GM12878 (cell line): ENCODE measurements around the gene BTG2. TPM values are rescaled to one million over a fixed set of nuclear protein-coding genes. Genes with fewer than 3 reads are reported as not detected.

Source experiments
- CEBPZ ChIP-seq: fragments of 150-350 bp; IDR thresholded peaks from 2 replicates; pipeline ENCODE4 v1.6.1; 2016; ENCODE audit warnings: low read depth, low read length
- polyA plus RNA-seq, 11 experiments: library from polyadenylated mRNA; depleted of rRNA in 4 of 11; unstranded in 6 of 11; stranded (reverse) in 5 of 11; fragments of >200 nt; fragmentation: Nextera tagmentation in 4 of 11; fragmentation: Illumina TruSeq in 1 of 11; extraction: Ambion mirVana in 4 of 11; extraction: Trizol in 1 of 11; gene quantifications; 1 replicate in 1 of 11; 2 replicates in 10 of 11; pipeline versions ENCODE4 v1.2.1 to v1.2.3, GENCODE V29; 2011 to 2016; ENCODE audit warnings: inconsistent platforms in 2 of 11, missing spikeins in 2 of 11, low read depth in 1 of 11
- total RNA-seq, 4 experiments: library from RNA; depleted of rRNA in 3 of 4; stranded (reverse); fragments of >200 nt in 3 of 4; fragmentation: Illumina TruSeq in 1 of 4; extraction: Trizol in 1 of 4; gene quantifications; 2 replicates each; pipeline versions ENCODE4 v1.2.1 to v1.2.3, GENCODE V29; 2013 to 2021
- TF ChIP-seq, protein P1 (sequence below): IDR thresholded peaks from 2 replicates; pipeline ENCODE4 v1.6.1; 2012; ENCODE audit warnings: improper control_type of control experiment, low read depth, low read length; ENCODE audit not compliant: insufficient replicate concordance

The BTG2 gene
- total and polyA plus RNA-seq, 10 of the 15 experiments (the other 5 are each of a cell fraction or from before 2014, with no cell fraction given) = 23.3 to 160 (median 98.1) TPM

DNA sequence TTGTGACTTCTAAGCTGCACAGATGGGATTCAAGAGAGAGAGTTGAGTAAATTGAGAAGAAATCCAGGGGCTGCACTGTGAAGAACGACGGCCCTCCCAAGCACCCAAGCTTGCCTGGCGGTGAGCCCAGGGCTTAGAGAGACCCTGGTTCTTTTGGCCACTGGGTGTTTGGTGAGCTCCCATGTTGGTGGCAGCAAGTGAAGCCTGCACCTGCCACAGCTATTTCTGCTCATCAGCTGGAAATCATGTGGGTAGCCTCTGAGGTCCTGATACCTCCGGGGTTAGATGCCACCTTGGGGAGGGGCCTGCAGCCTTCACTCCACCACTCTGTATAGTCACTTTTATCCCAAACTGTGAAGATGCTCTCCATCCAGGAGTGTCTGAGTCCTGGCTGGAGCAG, 6.2 kb upstream of the BTG2 start (continued):
- TF ChIP-seq, protein P1, sequence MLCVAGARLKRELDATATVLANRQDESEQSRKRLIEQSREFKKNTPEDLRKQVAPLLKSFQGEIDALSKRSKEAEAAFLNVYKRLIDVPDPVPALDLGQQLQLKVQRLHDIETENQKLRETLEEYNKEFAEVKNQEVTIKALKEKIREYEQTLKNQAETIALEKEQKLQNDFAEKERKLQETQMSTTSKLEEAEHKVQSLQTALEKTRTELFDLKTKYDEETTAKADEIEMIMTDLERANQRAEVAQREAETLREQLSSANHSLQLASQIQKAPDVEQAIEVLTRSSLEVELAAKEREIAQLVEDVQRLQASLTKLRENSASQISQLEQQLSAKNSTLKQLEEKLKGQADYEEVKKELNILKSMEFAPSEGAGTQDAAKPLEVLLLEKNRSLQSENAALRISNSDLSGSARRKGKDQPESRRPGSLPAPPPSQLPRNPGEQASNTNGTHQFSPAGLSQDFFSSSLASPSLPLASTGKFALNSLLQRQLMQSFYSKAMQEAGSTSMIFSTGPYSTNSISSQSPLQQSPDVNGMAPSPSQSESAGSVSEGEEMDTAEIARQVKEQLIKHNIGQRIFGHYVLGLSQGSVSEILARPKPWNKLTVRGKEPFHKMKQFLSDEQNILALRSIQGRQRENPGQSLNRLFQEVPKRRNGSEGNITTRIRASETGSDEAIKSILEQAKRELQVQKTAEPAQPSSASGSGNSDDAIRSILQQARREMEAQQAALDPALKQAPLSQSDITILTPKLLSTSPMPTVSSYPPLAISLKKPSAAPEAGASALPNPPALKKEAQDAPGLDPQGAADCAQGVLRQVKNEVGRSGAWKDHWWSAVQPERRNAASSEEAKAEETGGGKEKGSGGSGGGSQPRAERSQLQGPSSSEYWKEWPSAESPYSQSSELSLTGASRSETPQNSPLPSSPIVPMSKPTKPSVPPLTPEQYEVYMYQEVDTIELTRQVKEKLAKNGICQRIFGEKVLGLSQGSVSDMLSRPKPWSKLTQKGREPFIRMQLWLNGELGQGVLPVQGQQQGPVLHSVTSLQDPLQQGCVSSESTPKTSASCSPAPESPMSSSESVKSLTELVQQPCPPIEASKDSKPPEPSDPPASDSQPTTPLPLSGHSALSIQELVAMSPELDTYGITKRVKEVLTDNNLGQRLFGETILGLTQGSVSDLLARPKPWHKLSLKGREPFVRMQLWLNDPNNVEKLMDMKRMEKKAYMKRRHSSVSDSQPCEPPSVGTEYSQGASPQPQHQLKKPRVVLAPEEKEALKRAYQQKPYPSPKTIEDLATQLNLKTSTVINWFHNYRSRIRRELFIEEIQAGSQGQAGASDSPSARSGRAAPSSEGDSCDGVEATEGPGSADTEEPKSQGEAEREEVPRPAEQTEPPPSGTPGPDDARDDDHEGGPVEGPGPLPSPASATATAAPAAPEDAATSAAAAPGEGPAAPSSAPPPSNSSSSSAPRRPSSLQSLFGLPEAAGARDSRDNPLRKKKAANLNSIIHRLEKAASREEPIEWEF = no peak
- TF ChIP-seq CEBPZ = no peak
- TF ChIP-seq, all 136 proteins: peak for 9
